ENCODE results near the gene TMTC1. TPM values are rescaled to one million over a fixed set of nuclear protein-coding genes. Genes with fewer than 3 reads are reported as not detected.

TMTC1 gene
- total and polyA plus RNA-seq, 9 of the 15 experiments (the other 6 are each of a cell fraction or from before 2014, with no cell fraction given) = under 0.01 to 0.18 (median 0.06) TPM; not detected in 2

DNA sequence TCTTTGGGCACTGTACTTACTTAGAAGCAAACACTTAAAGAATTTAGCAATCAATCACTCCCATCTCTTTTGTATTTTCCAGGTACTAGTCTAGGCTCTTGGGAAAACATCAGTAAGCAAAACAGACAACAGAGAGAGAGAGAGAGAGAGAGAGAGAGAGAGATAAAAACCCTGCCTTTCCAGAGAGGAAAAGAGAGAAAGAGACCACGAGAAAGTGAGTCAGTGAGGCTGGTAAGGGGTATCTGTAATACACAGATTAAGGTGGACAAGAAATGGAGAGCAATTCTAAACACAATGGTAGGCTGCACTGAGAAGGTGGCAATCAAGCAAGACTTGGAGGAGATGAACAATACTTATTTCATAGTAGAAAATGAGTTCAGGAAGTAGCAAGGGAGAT lies 166.3 kb downstream of the TMTC1 start (continued):
- TF ChIP-seq, protein P1, sequence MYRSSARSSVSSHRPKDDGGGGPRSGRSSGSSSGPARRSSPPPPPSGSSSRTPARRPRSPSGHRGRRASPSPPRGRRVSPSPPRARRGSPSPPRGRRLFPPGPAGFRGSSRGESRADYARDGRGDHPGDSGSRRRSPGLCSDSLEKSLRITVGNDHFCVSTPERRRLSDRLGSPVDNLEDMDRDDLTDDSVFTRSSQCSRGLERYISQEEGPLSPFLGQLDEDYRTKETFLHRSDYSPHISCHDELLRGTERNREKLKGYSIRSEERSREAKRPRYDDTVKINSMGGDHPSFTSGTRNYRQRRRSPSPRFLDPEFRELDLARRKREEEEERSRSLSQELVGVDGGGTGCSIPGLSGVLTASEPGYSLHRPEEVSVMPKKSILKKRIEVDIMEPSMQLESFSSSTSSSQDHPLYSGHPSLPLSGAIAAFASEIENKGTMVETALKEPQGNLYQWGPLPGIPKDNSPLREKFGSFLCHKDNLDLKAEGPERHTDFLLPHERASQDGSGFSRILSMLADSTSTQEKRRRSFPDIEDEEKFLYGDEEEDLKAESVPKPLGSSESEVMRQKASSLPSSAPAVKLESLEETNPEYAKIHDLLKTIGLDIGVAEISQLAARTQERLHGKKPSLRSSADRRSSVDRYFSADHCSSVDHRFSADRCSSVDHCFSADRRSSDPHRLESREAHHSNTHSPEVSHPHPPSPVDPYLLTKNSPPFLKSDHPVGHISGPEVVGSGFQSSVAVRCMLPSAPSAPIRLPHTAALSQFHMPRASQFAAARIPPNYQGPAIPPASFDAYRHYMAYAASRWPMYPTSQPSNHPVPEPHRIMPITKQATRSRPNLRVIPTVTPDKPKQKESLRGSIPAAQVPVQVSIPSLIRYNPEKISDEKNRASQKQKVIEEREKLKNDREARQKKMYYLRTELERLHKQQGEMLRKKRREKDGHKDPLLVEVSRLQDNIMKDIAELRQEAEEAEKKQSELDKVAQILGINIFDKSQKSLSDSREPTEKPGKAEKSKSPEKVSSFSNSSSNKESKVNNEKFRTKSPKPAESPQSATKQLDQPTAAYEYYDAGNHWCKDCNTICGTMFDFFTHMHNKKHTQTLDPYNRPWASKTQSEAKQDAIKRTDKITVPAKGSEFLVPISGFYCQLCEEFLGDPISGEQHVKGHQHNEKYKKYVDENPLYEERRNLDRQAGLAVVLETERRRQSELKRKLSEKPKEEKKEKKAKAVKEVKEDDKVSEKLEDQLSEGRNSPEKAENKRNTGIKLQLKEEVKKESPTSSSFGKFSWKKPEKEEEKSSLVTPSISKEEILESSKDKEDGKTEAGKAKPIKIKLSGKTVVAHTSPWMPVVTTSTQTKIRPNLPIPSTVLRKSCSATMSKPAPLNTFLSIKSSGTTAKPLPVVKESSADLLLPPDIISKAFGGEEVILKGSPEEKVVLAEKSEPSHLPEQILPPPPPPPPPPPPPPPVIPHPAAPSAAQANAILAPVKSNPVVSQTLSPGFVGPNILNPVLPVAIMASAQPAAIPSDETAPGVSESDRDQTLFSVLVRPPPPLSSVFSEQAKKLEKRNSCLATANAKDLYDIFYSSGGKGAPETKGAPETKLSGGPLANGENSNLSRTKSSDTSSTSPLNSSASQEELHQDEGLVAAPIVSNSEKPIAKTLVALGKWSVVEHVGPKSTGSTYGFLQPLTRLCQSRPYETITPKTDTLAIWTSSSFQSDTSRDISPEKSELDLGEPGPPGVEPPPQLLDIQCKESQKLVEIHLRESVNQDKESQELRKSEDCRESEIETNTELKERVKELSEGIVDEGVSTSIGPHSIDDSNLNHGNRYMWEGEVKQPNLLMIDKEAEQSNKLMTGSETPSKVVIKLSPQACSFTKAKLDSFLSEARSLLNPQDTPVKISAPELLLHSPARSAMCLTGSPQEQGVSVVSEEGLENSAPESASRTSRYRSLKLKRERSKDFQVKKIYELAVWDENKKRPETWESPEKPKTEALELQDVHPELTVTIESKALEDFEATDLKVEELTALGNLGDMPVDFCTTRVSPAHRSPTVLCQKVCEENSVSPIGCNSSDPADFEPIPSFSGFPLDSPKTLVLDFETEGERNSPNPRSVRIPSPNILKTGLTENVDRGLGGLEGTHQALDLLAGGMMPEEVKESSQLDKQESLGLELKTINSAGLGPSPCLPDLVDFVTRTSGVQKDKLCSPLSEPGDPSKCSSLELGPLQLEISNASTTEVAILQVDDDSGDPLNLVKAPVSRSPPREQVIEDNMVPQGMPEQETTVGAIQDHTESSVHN (IDR thresholded peaks at IDR 0.05; ENCODE audit: borderline replicate concordance in 1 of 2, low read depth in 1 of 2) = no peak
- TF ChIP-seq HNRNPLL (IDR thresholded peaks at IDR 0.05; ENCODE audit: low read depth, low read length, poor library complexity, severe bottlenecking) (no peak), ZNF830 (CRISPR knock-in tag; IDR thresholded peaks at IDR 0.05) (no peak), SMARCE1 (IDR thresholded peaks at IDR 0.05) (no peak), ZNF778 (CRISPR knock-in tag; IDR thresholded peaks at IDR 0.05) (no peak), NCOA1 (IDR thresholded peaks at IDR 0.05; ENCODE audit: low read depth) (no peak), POLR2B (IDR thresholded peaks at IDR 0.05; ENCODE audit: low read depth, partially characterized antibody) (no peak), BDP1 (IDR thresholded peaks at IDR 0.05; ENCODE audit: insufficient read depth, insufficient read length) (no peak), DIDO1 (tag; IDR thresholded peaks at IDR 0.05; ENCODE audit: low read depth) (no peak)

All from K562 (cell line).